Measurements from ENCODE around the gene MED12L.
A peak's percentile ranks its signal among the peaks of the same experiment; 100 is the strongest.

Gene MED12L

GRCh38 chr3:151084893-151085226 is 604 bp upstream of the MED12L start:
- Histone ChIP-seq H3K4me2 (ENCODE audit: low read length) (peak overlapping the region; percentile 73), H3K4me3 (ENCODE audit: low read depth, low read length, poor library complexity, severe bottlenecking) (peak overlapping the region; percentile 81), H3K4me1 (ENCODE audit: insufficient read depth, low read length, severe bottlenecking) (peaks cover 18% of the 10 kb centered on the region), H4K20me1 (ENCODE audit: insufficient read depth, low read length) (no peaks in the 10 kb centered on the region), H3K9ac (ENCODE audit: low read length) (peak overlapping the region; percentile 64), H3K79me2 (ENCODE audit: insufficient read depth, low read length) (no peaks in the 10 kb centered on the region), H2AFZ (ENCODE audit: low read length) (peak overlapping the region; percentile 36), H3K27ac (ENCODE audit: low read depth, low read length, poor library complexity, severe bottlenecking) (no peak overlapping the region), H3K36me3 (ENCODE audit: insufficient read depth, low read length) (peaks cover 4% of the 10 kb centered on the region; the same call in 1 of the 2 replicates), H3K27me3 (ENCODE audit: insufficient read depth, low read length) (no peaks in the 10 kb centered on the region), H3F3A (ENCODE audit: insufficient read depth, low read length) (no peaks in the 10 kb centered on the region), H3K9me2 (ENCODE audit: low read depth, low read length) (no peaks in the 10 kb centered on the region), H3K9me3 (ENCODE audit: low read length) (no peaks in the 10 kb centered on the region)
- TF ChIP-seq EZH2 (IDR thresholded peaks at IDR 0.05; ENCODE audit: borderline replicate concordance, low read length), result no peak

GRCh38 chr3:151085889-151086483 is 522 bp downstream of the MED12L start:
- Histone ChIP-seq H2AFZ (ENCODE audit: low read length) (peak overlapping the region; percentile 47; the same call in 1 of the 2 replicates), H3K9me3 (ENCODE audit: low read length) (no peaks in the 10 kb centered on the region), H3K27ac (ENCODE audit: low read depth, low read length, poor library complexity, severe bottlenecking) (no peak overlapping the region), H3K79me2 (ENCODE audit: insufficient read depth, low read length) (no peaks in the 10 kb centered on the region), H3K9ac (ENCODE audit: low read length) (peak overlapping the region; percentile 76), H3K4me1 (ENCODE audit: insufficient read depth, low read length, severe bottlenecking) (peaks cover 18% of the 10 kb centered on the region), H3K9me2 (ENCODE audit: low read depth, low read length) (no peaks in the 10 kb centered on the region), H3K4me3 (ENCODE audit: low read depth, low read length, poor library complexity, severe bottlenecking) (peak overlapping the region; percentile 81), H3K27me3 (ENCODE audit: insufficient read depth, low read length) (no peaks in the 10 kb centered on the region), H3F3A (ENCODE audit: insufficient read depth, low read length) (no peaks in the 10 kb centered on the region), H3K36me3 (ENCODE audit: insufficient read depth, low read length) (peaks cover 4% of the 10 kb centered on the region; the same call in 1 of the 2 replicates), H3K4me2 (ENCODE audit: low read length) (peak overlapping the region; percentile 73), H4K20me1 (ENCODE audit: insufficient read depth, low read length) (no peaks in the 10 kb centered on the region)
- TF ChIP-seq CTCF (IDR thresholded peaks at IDR 0.05; ENCODE audit: low read length), result no peak
- no peak for TF ChIP-seq EZH2 (IDR thresholded peaks at IDR 0.05; ENCODE audit: borderline replicate concordance, low read length)

- no peak overlapping the region for H2AFZ ChIP-seq (ENCODE audit: low read length)
- no peak for TF ChIP-seq EZH2 (IDR thresholded peaks at IDR 0.05; ENCODE audit: borderline replicate concordance, low read length)
- TF ChIP-seq CTCF (IDR thresholded peaks at IDR 0.05; ENCODE audit: low read length), result peak; percentile 66
- H3F3A ChIP-seq (ENCODE audit: insufficient read depth, low read length), result no peaks in the 10 kb centered on the region
- H3K36me3 ChIP-seq (ENCODE audit: insufficient read depth, low read length), result peaks cover 4% of the 10 kb centered on the region; the same call in 1 of the 2 replicates
- peak overlapping the region; percentile 81 for H3K4me3 ChIP-seq (ENCODE audit: low read depth, low read length, poor library complexity, severe bottlenecking)
- H3K79me2 ChIP-seq (ENCODE audit: insufficient read depth, low read length), result no peaks in the 10 kb centered on the region
- no peaks in the 10 kb centered on the region for H3K9me2 ChIP-seq (ENCODE audit: low read depth, low read length)
- H3K27me3 ChIP-seq (ENCODE audit: insufficient read depth, low read length), result no peaks in the 10 kb centered on the region
- H4K20me1 ChIP-seq (ENCODE audit: insufficient read depth, low read length), result no peaks in the 10 kb centered on the region
- peak overlapping the region; percentile 73 for H3K4me2 ChIP-seq (ENCODE audit: low read length)
- H3K4me1 ChIP-seq (ENCODE audit: insufficient read depth, low read length, severe bottlenecking), result peaks cover 18% of the 10 kb centered on the region
- no peak overlapping the region for H3K27ac ChIP-seq (ENCODE audit: low read depth, low read length, poor library complexity, severe bottlenecking)
- H3K9ac ChIP-seq (ENCODE audit: low read length), result peak overlapping the region; percentile 76
- no peaks in the 10 kb centered on the region for H3K9me3 ChIP-seq (ENCODE audit: low read length)
These were observed 1.3 kb downstream of the MED12L start for GRCh38 chr3:151086484-151087456.
